NAMALWA (cell line): ENCODE results near the gene SLC29A3.

Source experiments
- DNase-seq: peaks from one replicate; pipeline ENCODE4 v3.0.0-alpha.2; 2015; ENCODE audit warnings: low spot score

The SLC29A3 gene

DNA sequence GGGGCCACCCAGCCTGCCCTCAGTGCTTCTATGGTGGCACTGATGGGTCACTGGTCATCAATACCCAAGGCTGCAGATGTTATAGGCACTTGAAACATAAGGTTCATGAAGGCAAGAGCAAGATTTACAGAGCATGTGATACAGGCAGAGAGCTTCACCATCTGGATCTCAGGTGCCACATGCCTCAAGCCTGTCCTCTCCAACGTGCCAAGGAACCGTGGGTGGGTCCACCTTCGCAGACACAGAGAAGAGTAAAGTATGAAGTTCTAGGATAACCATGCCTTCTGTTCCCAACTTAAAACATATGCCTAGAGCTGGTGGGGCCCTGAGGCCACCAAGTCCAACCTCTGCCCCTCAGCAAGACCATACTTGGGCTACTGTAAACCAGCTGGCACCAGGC lies 51.0 kb downstream of the SLC29A3 start:
- DNase-seq: no peak

DNA sequence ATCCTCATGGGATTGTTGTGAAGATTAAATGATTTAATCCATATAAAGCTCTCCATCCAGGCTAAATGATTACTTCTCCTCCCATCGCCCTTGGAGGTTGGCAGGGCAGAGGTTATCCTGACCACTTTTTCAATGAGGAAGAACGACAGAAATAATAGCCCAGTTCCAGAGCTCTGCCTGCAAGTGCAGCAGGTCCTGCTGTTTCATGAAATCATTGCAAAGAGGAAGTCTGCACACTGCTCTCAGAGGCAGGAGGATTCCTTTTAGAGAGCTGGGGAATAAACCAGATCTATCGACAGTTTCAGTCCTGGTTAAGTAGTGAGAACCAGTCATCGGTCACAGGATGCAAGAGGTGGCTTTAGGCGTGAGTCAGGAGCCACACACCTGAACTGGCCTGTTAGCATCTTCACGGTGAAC lies 52.7 kb downstream of the SLC29A3 start:
- DNase-seq: no peak

DNA sequence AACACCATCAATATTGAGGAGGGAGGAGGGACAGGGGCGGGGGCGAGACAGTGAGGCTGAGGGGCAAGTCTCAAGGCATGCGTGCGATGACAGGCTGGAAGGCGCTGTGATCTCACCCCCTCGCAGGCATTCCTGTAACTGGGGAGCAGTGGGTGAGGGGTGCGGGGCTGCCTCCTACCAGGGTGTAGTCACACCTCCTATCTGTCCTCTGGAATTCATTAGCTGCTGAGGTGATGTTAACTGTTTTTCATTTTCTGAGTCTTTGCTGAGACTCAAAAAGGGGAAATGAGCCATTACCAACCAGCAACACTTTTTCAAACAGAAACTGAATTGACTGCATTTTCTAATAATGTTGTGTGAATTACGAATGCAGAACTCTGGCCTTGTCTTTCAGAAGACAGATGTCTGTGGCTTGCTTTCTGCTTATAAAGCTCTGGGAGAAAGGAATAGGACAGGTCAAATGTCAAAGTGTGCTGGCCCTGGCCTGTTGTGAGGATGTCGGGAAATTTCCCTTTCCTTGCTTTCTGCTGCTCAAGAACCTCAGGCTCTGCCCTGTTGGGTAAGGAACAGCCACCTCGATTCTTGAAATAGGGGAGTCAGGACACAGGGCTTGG lies 53.9 kb downstream of the SLC29A3 start:
- DNase-seq: peak; percentile 36

DNA sequence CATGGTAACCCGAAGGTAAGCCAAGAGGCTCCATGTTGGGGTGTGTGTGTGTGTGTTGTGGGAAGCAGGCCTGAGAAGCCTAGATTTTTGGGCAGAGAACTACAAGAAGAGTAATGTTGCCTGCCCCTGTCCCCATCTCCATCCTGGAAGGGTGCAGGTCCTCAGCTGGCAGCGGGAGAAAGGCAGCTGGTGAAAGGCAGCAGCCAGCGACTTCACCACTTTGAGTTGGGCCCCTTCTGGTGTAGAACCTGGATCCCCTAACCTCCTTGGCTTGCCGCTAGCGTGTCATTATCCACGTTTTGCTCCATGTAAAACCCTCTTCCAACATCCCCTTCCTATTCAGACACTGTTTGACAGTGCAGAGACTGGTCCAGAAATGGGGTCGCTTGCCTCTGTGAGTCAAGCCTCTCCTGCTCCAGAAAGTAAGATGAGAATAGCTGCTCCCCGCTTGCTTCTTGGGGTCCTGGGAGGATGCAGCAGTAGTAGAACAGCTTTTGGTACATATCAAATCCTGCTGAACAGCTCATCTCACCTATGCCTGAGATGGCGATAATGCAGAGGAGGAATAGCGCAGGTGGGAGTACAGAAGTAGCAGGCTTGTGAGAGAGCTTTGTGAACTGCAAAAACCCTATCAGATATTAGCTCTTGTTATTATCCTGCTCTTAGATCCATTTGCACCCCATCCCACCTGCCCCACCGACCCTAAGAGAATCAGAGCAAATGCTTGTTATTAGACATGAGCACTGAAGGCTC lies 55.6 kb downstream of the SLC29A3 start:
- no peak for DNase-seq

DNA sequence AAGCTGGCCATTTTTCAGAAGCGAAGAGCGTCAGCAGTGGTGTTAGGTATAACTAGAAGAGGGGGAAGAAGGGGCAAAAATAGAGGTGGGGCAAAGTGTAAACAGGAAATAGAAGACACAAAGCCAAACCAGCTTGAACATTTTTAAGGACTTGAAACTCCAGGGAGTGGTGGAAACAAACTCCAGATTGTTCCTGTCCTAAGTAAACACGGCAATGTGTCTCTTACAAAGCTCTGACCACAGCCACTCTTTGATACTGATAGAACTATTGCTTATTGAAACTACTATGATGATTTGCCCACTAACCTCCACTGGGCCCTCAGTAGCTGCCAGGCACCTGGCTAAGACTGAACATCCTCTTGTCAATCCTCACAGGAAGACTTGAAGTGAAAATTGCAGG lies 56.9 kb downstream of the SLC29A3 start:
- no peak for DNase-seq

DNA sequence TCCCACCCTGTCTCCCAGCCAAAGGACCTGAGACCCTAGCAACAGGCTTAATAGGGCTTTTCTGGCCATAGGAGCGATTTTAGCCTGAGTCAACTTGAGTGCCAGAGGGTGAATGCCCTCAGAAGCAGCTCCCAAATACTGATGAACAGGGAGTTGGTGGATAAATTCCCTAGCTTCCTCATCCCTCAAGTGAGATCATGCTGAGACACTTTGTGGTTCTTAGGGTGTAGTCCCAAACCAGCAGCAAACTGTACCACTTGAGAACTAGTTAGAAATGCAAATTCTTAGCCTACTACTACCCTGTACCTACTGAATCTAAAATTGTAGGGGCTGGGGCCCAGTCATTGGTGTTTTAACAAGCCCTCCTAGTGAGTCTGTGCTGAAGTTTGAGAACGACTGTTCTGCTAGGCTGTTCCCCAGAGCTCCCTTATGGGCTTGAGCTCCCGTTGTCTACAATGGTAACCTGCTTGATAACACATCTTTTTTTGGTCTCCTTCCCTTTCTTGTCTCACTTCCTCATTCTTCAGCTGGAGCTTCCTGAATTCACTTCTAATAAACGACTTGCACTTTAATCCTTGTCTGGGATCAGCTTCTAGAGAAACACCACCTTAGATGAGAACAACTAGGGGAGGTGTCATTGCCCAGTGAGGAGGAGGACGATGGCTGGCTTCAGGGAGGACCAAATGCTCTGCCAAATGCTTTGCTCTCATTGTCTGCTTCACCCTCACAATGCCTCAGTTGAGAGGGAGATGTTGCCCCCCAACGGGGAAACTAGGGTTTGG lies 59.5 kb downstream of the SLC29A3 start:
- DNase-seq: peak; percentile 37

DNA sequence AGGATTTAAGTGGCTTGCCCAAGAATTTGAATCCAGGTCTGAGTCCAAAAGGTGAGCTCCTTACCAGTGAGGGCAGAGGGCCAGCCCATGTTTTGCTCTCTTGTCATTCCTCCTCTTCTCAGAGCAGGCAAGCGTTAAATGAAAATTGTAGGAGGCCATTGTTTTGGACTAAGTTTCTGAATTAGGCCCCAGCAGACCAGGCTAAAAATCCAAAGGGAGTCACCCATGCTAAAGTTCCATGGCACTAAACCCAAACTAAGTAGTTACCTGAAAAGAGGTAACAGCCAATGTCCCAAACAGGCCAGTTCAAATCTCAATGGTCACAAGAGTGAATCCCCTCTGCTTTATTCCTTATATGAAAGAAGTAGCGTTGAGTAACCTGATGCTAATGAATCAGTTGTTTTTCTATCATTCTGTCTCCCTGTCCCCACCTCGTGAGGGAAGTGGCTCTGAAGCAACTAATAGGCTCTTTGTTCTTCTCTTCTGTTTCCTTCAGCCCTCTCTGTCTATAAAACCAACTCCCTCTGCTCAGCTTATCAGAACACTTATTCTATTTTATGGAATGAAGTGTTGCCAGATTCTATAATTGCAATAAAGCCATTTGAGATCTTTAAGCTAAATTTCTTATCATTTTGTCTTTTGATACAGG lies 60.2 kb downstream of the SLC29A3 start:
- DNase-seq: no peak

DNA sequence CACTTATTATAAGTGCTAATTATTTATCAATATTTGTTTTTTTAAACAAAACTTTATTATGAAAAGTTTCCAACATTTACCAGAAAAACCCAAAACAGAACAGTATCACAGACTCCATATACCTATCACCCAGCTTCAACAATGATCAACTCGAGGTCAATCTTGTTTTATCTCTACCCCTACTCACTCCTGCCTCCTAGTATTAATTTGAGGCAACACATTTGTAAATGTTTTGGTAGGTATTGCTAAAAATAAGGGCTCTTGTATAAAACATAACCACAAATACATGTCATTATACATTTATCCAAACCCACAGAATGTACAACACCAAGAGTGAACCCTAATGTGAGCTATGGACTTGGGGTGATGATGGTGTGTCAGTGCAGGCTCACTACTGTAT lies 61.8 kb downstream of the SLC29A3 start:
- DNase-seq: no peak

DNA sequence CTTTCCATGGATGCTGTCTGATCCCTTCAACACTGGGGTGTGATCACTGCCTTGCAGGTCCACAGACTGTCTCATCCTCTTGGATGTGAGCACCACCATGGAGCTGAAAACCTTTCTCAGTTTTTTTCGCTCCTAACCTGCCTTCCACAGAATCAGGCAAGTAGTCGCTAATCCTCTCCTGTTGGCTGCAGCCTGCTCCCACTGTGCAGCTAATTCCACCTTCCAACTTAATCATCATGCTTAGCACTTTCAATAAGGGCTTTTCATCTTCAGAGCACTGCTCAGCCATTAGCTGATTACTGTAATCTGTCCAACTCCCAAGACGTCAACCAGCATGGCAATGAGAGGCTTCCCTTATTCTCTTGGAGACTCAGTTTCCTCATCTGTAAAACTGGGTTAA lies 62.6 kb downstream of the SLC29A3 start:
- no peak for DNase-seq

DNA sequence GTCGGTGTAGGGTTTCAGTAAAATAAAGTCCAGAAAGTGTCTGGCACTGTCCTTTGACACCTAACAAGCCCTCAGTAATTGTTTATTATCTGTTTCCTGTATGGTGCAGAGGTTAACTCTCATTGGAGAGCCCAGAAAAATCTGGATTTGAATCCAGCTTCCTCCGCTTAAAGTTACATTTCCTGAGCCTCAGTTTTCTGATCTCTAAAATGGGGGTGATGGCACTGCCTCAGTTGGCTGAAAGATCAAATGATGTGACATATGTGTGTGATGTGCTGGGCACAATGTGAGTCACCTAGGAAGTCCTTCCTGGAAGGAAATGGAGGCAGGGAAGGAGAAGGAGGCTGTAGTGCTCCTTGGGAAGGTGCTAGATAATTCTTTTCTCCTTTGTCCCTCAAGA lies 63.0 kb downstream of the SLC29A3 start:
- DNase-seq: no peak

DNA sequence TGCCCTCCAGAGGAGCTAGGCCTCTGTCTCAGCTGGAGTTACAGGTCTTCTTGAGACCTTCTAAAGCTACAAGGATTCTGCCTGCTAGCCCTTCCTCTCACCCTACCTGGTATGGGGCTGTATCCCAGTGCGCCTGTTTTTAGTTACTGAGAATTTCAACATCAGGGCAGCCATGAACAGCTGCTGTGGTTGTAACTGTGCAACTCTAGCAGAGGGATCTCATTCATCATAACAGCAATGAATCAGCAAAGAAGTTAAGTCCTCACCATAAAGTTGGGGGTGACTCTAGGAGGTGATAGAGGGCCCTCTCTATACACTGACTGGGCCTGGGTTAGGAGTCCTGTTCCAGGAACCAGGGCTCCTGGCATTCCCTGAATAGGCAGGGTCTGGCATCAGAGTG lies 63.7 kb downstream of the SLC29A3 start:
- no peak for DNase-seq

DNA sequence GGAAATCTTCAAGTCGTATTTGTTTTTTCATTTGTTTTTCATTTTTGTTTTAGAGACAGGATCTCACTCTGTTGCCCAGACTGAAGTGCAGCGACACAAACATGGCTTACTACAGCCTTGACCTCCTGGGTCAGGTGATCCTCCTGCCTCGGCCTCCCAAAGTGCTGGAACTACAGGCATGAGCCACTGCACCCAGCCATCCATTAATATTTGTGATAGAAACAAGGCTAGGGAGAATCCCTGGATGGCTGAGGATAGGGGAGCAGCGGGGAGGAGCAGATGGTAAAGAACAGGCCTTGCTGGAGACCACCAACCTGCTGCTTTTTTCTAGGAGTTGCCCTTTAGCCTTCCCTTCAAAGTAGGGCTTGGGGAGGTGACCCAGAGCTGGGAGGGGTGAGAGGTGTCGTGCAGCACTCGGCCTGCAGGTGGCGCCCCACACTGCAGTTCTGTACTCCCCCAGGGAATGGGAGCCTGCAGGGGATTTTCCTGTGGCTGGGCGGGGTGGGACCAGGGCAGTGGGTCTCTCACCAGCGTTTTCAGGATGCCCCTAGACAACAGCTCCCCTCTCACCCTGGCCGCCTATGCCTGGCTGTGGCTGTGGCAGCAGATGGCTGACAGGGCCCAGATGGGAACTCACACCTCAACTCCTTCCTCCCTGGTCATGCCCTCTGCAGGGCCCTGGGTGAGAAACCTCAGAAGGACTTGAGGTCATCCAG lies 65.1 kb downstream of the SLC29A3 start:
- peak; percentile 47 for DNase-seq

DNA sequence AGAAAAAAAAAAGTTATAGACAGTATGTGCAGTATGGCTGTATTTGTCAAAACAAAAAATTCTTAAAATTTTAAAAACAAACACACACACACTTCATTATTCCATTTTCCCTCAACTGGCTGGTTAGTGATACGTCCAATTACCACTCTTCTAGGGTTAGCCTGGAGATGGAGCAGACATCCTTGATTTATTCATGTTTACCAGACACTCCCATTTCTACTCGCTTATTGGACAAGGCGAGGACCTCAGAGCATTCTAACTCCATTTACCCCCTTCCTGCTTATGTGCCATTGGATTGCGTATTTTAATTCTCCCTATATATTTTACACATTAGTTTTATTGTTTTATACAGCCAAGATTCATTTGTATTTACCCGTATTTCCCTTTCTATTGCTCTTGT lies 69.1 kb downstream of the SLC29A3 start:
- DNase-seq: no peak

DNA sequence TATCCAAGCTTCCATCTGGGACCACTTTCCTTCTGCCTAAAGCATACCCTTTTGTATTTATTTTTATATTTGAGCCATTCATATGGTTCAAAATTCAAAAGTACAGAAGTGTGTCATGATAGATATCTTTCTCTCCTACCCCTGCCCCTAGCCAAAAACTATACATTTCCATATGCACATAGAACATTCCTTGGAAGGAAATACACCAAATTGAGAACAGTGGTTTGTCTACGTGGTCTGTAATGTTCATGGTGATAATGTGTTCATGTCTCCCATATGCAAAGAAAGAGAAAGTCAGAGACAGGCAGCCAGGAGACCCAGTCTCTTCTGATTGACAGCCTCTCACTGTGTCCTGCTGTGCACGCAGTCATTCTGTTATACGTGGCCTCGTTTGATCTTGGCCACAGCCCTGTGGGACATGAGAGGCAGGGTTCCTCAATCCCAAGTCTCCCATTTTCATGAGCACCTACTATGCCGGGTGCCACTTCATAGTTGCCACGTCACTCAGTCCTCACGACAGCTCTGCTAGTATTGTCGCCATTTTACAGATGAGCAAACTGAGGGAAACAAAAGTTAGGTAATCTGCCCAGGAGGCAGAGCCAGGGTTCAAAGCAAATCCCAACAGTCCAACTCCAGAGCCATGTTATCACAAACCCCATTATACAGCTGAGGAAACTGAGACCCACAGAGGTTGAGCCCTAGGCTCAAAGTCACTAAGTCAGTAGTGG lies 69.7 kb downstream of the SLC29A3 start:
- DNase-seq: no peak

DNA sequence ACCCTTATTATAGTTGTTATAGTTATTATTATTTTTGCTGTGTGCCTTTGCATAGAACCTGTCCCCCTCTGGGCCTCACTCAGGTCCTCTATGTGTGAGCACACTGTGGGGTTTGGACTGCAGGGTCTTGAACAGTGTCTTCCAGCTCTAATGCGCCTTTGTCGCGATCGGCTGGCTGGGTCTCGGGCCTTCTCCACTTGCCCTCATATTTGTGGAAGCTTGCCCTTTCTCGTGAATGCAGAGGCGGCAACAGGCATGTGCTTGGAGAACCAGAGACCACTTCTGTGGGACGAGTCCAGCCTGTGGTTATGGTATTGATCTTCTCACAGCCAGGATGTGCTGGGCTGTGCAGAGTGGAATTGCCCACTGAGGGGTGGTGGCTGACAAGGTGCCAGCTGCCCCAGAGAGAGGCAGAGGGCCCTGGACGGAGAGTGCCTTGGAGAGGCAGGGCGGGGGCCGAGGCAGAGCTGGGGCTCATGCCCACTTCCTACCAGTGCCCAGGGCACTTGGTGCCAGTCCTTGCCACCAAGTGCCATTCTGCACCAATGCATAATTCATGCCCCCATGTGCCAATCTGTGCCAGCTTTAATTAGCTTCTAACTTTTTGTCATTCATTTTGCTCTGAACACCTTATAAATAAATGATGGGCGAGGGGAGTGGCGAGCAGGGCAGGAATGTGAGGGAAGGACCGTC lies 70.9 kb downstream of the SLC29A3 start:
- no peak for DNase-seq

DNA sequence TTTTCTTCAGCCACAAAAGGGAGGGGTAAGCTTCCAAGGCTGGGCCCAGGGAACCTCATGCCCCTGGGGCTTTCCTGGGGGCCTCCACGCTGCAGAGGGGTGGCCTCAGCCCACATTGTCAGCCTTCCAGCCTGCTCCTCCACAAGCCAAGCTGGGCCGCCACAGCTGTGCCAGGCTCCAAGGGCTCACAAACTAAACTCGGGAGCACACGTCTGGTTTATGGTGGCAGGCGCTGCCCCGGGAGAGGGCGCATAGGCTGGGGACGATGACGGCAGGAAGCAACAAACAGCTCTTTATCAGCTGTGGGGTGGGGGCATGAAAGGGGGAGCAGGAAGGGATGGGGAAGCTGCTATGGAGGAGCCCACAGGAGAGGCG lies 71.4 kb downstream of the SLC29A3 start:
- DNase-seq: no peak

DNA sequence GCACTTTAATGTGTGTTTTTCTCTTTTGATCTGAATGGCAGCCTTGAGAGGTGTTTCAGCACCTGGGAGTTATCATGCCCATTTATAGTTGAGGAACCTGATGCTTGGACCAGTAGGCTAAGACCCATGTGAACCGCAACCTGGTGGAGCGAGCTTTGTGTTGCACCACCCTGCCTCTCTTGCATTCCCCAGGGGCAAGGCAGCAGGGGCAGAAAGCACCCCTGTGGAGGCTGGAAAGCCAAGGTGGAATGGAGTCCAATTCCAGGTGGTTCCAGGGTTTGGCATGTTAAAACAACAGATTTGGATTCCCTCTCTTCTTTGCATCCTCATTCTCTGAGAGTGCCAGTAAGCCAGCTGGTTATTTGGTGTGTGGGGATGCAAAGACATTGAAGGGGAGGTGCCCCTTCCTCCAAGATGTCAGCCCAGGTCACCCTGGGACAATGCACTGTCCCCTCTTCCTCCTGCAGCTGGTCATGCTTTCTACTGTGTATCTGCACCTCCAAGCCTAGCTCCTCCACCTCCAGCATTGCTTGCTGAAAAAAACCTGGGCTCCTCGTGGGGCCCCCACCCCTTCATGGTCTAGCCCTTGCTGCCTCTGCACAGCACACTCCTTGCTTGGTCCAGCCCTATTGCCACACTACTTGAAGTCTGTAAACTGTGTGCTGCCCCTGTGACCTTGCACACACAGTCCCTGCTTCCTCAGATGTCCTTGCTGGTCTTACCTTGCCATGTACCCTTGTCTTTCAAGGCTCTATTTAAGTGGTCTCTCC lies 72.0 kb downstream of the SLC29A3 start:
- no peak for DNase-seq

DNA sequence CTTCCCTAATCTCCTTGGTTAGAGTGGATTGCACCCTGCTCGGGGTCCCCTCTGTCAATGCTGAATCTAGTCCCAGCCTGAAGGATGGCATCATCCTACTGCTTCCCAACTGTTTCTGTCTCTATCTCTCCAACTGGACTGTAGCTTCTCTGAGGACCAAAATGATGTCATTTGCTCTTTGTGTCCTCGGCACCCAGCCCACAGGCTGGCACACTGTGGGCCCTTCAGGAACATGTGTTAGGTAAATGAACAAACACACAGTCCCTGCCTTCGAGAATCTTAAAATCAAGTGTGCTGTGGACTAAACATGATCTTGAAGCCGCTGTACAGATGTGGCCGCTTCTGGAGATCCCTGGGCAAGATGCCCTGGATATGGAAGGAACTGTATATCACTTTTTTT lies 72.6 kb downstream of the SLC29A3 start:
- DNase-seq: no peak

DNA sequence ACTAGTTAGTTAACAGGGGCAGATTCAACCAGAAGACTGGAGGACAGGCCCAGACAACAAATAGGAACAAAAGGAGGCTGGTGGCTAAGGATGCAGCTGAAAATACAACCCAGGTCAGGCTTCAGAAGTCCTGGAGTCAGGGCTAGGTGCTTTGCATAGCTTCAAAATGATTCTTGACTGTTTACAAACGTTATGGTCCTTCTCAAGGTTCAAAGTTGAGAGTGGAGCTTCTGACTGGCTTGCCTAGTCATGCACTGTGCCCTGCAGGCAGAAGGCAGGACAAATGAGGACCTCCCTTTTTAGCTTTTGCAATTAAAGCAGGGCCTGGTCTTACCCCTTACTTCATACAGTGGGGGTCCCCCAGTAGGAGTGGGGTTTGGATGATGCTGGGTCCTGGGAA lies 73.2 kb downstream of the SLC29A3 start:
- no peak for DNase-seq
